ENCODE data around the gene PMM2.

DNA sequence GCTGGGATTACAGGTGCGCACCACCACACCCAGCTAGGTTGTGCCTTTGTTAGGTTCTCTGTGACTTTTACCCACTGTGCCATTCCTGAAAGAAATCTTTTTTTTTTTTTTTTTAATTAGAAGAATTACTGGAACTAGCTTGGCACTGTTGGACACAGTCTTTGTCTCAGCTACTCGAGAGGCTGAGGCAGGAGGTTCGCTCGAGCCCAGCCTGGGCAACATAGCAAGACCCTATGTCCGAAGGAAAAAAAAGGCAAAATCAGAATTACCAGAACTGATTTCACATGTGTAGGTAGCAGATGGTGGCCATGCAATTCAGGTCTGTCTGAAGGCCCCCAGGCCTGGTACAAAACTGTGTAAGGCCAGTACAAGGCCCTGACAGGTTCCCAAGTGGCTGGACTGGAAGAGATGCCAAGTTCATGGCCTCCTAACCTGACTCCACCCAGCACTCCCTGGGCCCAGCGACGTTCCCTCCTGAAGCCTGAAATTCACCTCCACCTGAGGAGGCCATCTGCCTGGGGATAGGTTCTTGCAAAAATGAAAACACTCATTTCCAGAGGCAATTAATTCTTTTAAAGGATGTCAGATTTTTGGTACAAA lies 48.2 kb downstream of the PMM2 start:
- TF ChIP-seq, protein P1, sequence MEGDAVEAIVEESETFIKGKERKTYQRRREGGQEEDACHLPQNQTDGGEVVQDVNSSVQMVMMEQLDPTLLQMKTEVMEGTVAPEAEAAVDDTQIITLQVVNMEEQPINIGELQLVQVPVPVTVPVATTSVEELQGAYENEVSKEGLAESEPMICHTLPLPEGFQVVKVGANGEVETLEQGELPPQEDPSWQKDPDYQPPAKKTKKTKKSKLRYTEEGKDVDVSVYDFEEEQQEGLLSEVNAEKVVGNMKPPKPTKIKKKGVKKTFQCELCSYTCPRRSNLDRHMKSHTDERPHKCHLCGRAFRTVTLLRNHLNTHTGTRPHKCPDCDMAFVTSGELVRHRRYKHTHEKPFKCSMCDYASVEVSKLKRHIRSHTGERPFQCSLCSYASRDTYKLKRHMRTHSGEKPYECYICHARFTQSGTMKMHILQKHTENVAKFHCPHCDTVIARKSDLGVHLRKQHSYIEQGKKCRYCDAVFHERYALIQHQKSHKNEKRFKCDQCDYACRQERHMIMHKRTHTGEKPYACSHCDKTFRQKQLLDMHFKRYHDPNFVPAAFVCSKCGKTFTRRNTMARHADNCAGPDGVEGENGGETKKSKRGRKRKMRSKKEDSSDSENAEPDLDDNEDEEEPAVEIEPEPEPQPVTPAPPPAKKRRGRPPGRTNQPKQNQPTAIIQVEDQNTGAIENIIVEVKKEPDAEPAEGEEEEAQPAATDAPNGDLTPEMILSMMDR (IDR thresholded peaks at IDR 0.05) = no peak
- TF ChIP-seq ZNF121 (CRISPR knock-in tag; IDR thresholded peaks at IDR 0.05) (peak; percentile 90), CREB1 (CRISPR knock-in tag; IDR thresholded peaks at IDR 0.05) (no peak), NFE2L1 (CRISPR knock-in tag; IDR thresholded peaks at IDR 0.05) (no peak), ZBTB43 (CRISPR knock-in tag; IDR thresholded peaks at IDR 0.05) (no peak)
- TF ChIP-seq, protein P2, sequence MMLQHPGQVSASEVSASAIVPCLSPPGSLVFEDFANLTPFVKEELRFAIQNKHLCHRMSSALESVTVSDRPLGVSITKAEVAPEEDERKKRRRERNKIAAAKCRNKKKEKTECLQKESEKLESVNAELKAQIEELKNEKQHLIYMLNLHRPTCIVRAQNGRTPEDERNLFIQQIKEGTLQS (CRISPR knock-in tag; conservative IDR thresholded peaks at IDR 0.05) = no peak
